K562 (cell line): ENCODE data around the gene TNIK. TPM values are rescaled to one million over a fixed set of nuclear protein-coding genes. Genes with fewer than 3 reads are reported as not detected.

Experiments used
- ATAC-seq: fragments of 200-7000 bp; cut with Tn5 transposase; 3 replicates; pipeline ENCODE4 v1.9.1; 2020; ENCODE audit warnings: moderate library complexity
- BruUV-seq: library from RNA; stranded (reverse); fragments of 400-500 nt; replicated peaks from 2 replicates; lab custom pipeline; 2021; lab: Mats Ljungman, UMichigan
- CTCF ChIA-PET: fragments of 300-600 bp; formaldehyde crosslinking; extraction: SDS; loops from one replicate; lab custom pipeline; 2021; ENCODE audit warnings: low intra/inter-chr PET ratio; lab: Yijun Ruan, JAX
- POLR2A ChIA-PET: fragments of 300-600, 350-650 bp; sonication (Branson Sonifier 250); formaldehyde crosslinking; extraction: SDS; loops from one replicate; lab custom pipeline; 2021; ENCODE audit warnings: antibody characterized with exemption, inconsistent platforms; lab: Yijun Ruan, JAX
- DNase-seq, 4 experiments: peaks; one replicate each; pipeline versions ENCODE4 v3.0.0 to v3.0.0-alpha.2; 2011 to 2018; ENCODE audit warnings: low spot score in 3 of 4, mixed read lengths in 3 of 4; ENCODE audit errors: extremely low read depth in 1 of 4
- FAIRE-seq: peaks from 2 replicates; lab custom pipeline; 2011; peaks lifted over from hg19 to GRCh38; lab: Jason Lieb, UNC
- H2AFZ ChIP-seq: 2 replicates; pipeline ENCODE4 v1.6.0; 2011; ENCODE audit warnings: low read depth, low read length, control low read depth, inconsistent platforms
- H3K27ac ChIP-seq: fragments of 200-600 bp; 3 replicates; pipeline ENCODE4 v1.8.0; 2011; ENCODE audit warnings: low read depth, mild to moderate bottlenecking, control low read depth, inconsistent platforms, low read length, moderate library complexity, mixed read lengths; ENCODE audit errors: extremely low read depth
- H3K27me3 ChIP-seq, 2 experiments: fragments of 300-600 bp in 1 of 2; 2 replicates in 1 of 2; 3 replicates in 1 of 2; pipeline versions ENCODE4 v1.6.0 to v1.8.0; 2011; ENCODE audit warnings: inconsistent platforms in 2 of 2, low read length in 2 of 2, mild to moderate bottlenecking in 1 of 2, mixed read lengths in 1 of 2, moderate library complexity in 1 of 2; ENCODE audit not compliant: control insufficient read depth in 2 of 2, insufficient read depth in 2 of 2
- H3K36me3 ChIP-seq: fragments of 300-600 bp; 3 replicates; pipeline ENCODE4 v1.8.0; 2011; ENCODE audit warnings: mild to moderate bottlenecking, low read length, inconsistent platforms; ENCODE audit not compliant: control insufficient read depth, insufficient read depth
- H3K4me1 ChIP-seq, 2 experiments: fragments of 200-600 bp in 1 of 2; replicated peaks in 1 of 2; 2 replicates in 1 of 2; 3 replicates in 1 of 2; pipeline versions ENCODE4 v1.5.1 to v1.8.0; 2011; ENCODE audit warnings: inconsistent platforms in 2 of 2, low read length in 2 of 2, mild to moderate bottlenecking in 1 of 2, mixed read lengths in 1 of 2, moderate library complexity in 1 of 2; ENCODE audit not compliant: control insufficient read depth in 2 of 2, insufficient read depth in 2 of 2
- H3K4me2 ChIP-seq: 2 replicates; pipeline ENCODE4 v1.6.1; 2011; ENCODE audit warnings: low read length, control low read depth, inconsistent platforms, mixed read lengths; ENCODE audit not compliant: insufficient read depth
- H3K4me3 ChIP-seq: fragments of 200-600 bp; sonication (generic), shearing (Covaris generic); 2 replicates; pipeline ENCODE4 v1.5.1; 2016; ENCODE audit warnings: control low read depth, inconsistent platforms
- H3K79me2 ChIP-seq: fragments of 200-600 bp; 3 replicates; pipeline ENCODE4 v1.8.0; 2011; ENCODE audit warnings: low read length, inconsistent platforms; ENCODE audit not compliant: control insufficient read depth, insufficient read depth
- H3K9ac ChIP-seq, 2 experiments: 2 replicates each; pipeline versions ENCODE4 v1.6.0 to v1.6.1; 2011; ENCODE audit warnings: low read depth in 2 of 2, low read length in 2 of 2, control low read depth in 1 of 2, inconsistent platforms in 1 of 2, mild to moderate bottlenecking in 1 of 2, mixed read lengths in 1 of 2; ENCODE audit not compliant: insufficient read depth in 1 of 2
- H3K9me1 ChIP-seq: one replicate; pipeline ENCODE4 v1.6.0; 2011; ENCODE audit warnings: inconsistent platforms, mild to moderate bottlenecking, low read length, moderate library complexity; ENCODE audit not compliant: control insufficient read depth, insufficient read depth
- H3K9me3 ChIP-seq: replicated peaks from 2 replicates; pipeline ENCODE4 v1.5.1; 2011; ENCODE audit warnings: low read depth, low read length, inconsistent platforms; ENCODE audit not compliant: control insufficient read depth, insufficient read depth
- H4K20me1 ChIP-seq: replicated peaks from 2 replicates; pipeline ENCODE4 v1.6.1; 2011; ENCODE audit warnings: low read length, inconsistent platforms, mixed read lengths; ENCODE audit not compliant: control insufficient read depth, insufficient read depth
- FOXJ2 ChIP-seq: fragments of 200-800 bp; sonication (Bioruptor generic); IDR thresholded peaks from 2 replicates; pipeline ENCODE4 v1.6.1; 2016; ENCODE audit warnings: missing genetic modification characterization, missing compliant biosample characterization
- GABPB1 ChIP-seq: sonication (generic); formaldehyde crosslinking; IDR thresholded peaks from 2 replicates; pipeline ENCODE4 v1.8.0; 2022; ENCODE audit warnings: mild to moderate bottlenecking, missing genetic modification reagents
- HMGN3 ChIP-seq: IDR thresholded peaks from 2 replicates; pipeline ENCODE4 v1.6.1; 2011; ENCODE audit warnings: borderline replicate concordance, low read depth, mild to moderate bottlenecking, mixed read lengths, low read length; ENCODE audit not compliant: insufficient read length; ENCODE audit errors: extremely low read depth
- JUN ChIP-seq, 2 experiments: sonication (generic) in 1 of 2; formaldehyde crosslinking in 1 of 2; IDR thresholded peaks; 2 replicates each; pipeline versions ENCODE4 v1.6.1 to v1.8.0; 2012 to 2022; ENCODE audit warnings: borderline replicate concordance in 2 of 2, mild to moderate bottlenecking in 2 of 2, improper control_type of control experiment in 1 of 2, low read depth in 1 of 2, low read length in 1 of 2, missing genetic modification reagents in 1 of 2
- KDM4B ChIP-seq, 2 experiments: fragments of 450-650 bp in 1 of 2; sonication (generic) in 1 of 2; IDR thresholded peaks; 2 replicates each; pipeline ENCODE4 v1.6.1; 2016 to 2017; ENCODE audit warnings: borderline replicate concordance in 2 of 2, antibody characterized with exemption in 1 of 2, low read depth in 1 of 2, mild to moderate bottlenecking in 1 of 2
- MYBL2 ChIP-seq, 2 experiments: fragments of 450-650 bp in 1 of 2; sonication (generic) in 1 of 2; formaldehyde crosslinking in 1 of 2; IDR thresholded peaks; 2 replicates each; pipeline versions ENCODE4 v1.6.1 to v1.8.1; 2017 to 2022; ENCODE audit warnings: borderline replicate concordance in 1 of 2, inconsistent platforms in 1 of 2, low read depth in 1 of 2, mild to moderate bottlenecking in 1 of 2, missing genetic modification reagents in 1 of 2, moderate library complexity in 1 of 2
- NBN ChIP-seq: fragments of 450-650 bp; IDR thresholded peaks from 2 replicates; pipeline ENCODE4 v1.6.1; 2016; ENCODE audit warnings: low read depth, mild to moderate bottlenecking
- NEUROD1 ChIP-seq: fragments of 150-350 bp; IDR thresholded peaks from 2 replicates; pipeline ENCODE4 v1.6.1; 2014; ENCODE audit warnings: borderline replicate concordance, low read length, low read depth; ENCODE audit not compliant: partially characterized antibody
- RAD21 ChIP-seq, 2 experiments: fragments of 250-450 bp in 1 of 2; fragments of 450-650 bp in 1 of 2; sonication (Bioruptor Pico) in 1 of 2; formaldehyde crosslinking in 1 of 2; IDR thresholded peaks in 1 of 2; conservative IDR thresholded peaks in 1 of 2; 2 replicates each; pipeline versions ENCODE4 v1.4.0 to v1.8.0; 2020 to 2022; ENCODE audit warnings: mild to moderate bottlenecking in 2 of 2, moderate library complexity in 1 of 2
- ZFP30 ChIP-seq: fragments of 250-450 bp; sonication (Bioruptor Pico); IDR thresholded peaks from 2 replicates; pipeline ENCODE4 v1.8.0; 2022; ENCODE audit warnings: moderate library complexity, mild to moderate bottlenecking, inconsistent platforms, borderline replicate concordance
- ZNF143 ChIP-seq: sonication (generic); formaldehyde crosslinking; IDR thresholded peaks from 2 replicates; pipeline ENCODE4 v1.9.0; 2022; ENCODE audit warnings: mild to moderate bottlenecking, missing genetic modification reagents
- WGBS: fragments of 100-300 bp; shearing (Covaris generic); methylation state at CpG from one replicate; pipeline ENCODE4 v1.1.6; 2016; ENCODE audit warnings: low coverage, mixed read lengths; ENCODE audit not compliant: insufficient coverage; ENCODE audit errors: missing lambda C conversion rate; 5-methylcytosine and 5-hydroxymethylcytosine counted together
- in situ Hi-C: fragments of 300-500 bp; cut with MboI; formaldehyde crosslinking; loops from 4 replicates; pipeline ENCODE4 v1.15.0; 2018; ENCODE audit warnings: inconsistent platforms, mixed read lengths
- intact Hi-C: fragments of 100-400 bp; cut with micrococcal nuclease; formaldehyde crosslinking; loops from 2 replicates; pipeline ENCODE4 v1.14.2; 2022
- polyA plus RNA-seq, 8 experiments: library from polyadenylated mRNA; depleted of rRNA in 4 of 8; stranded (reverse) in 5 of 8; unstranded in 3 of 8; fragments of >200 nt; fragmentation: Nextera tagmentation in 2 of 8; fragmentation: Illumina TruSeq in 1 of 8; extraction: Ambion mirVana in 2 of 8; extraction: Trizol in 1 of 8; gene quantifications; 2 replicates each; pipeline versions ENCODE4 v1.2.1 to v1.2.3, GENCODE V29; 2011 to 2014; ENCODE audit warnings: inconsistent platforms in 1 of 8, missing spikeins in 1 of 8
- total RNA-seq, 7 experiments: library from RNA; depleted of rRNA in 6 of 7; stranded (reverse); fragments of >200 nt in 6 of 7; fragmentation: Illumina TruSeq in 2 of 7; extraction: Trizol in 2 of 7; gene quantifications; 2 replicates each; pipeline versions ENCODE4 v1.2.1 to v1.2.3, GENCODE V29; 2011 to 2021; ENCODE audit warnings: low replicate concordance in 1 of 7
- TF ChIP-seq, protein P1 (sequence below): fragments of 450-650 bp; IDR thresholded peaks from 2 replicates; pipeline ENCODE4 v1.6.1; 2017; ENCODE audit warnings: antibody characterized with exemption
- TF ChIP-seq, protein P2 (sequence below): fragments of 250-450 bp; sonication (Bioruptor Pico); IDR thresholded peaks from 2 replicates; pipeline ENCODE4 v1.5.1; 2021; ENCODE audit warnings: mild to moderate bottlenecking
- TF ChIP-seq, protein P3 (sequence below), 3 experiments: IDR thresholded peaks in 2 of 3; conservative IDR thresholded peaks in 1 of 3; 2 replicates each; pipeline ENCODE4 v1.5.1; 2011 to 2012; ENCODE audit warnings: low read length in 3 of 3, mild to moderate bottlenecking in 3 of 3, control low read depth in 2 of 3, improper control_type of control experiment in 1 of 3, inconsistent platforms in 1 of 3, low read depth in 1 of 3, mixed read lengths in 1 of 3, moderate library complexity in 1 of 3; ENCODE audit not compliant: insufficient read depth in 2 of 3

The TNIK gene
- total and polyA plus RNA-seq, 9 of the 15 experiments (the other 6 are each of a cell fraction or from before 2014, with no cell fraction given): 6.6 to 39.0 (median 24.7) TPM

DNA sequence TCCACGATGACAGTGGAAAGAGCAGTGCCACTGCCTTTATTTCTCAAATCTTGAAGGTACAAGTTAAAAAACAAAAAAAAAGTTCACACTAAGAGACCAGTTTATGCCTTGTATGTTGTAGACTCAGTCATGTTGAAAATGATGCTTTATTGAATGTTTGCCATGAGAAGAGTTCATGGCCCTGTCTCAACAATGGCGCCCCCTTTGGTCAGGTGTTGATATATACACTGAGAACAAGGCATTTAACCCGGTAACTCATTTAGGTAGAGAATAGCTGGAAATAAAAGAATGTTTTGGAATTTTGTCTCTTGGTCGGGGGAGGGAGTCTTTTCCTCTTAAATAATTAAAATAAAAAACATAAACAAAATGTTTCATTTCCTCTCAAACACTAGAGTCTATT is 288.1 kb downstream of the TNIK start:
- H3K27me3 ChIP-seq: no peaks in the 10 kb centered on the region
- no peaks in the 10 kb centered on the region; a peak in 2 of 5 replicates for H3K4me1 ChIP-seq
- peak; percentile 69; the same call in 2 of the 3 replicates for ATAC-seq
- H3K79me2 ChIP-seq: no peaks in the 10 kb centered on the region
- H4K20me1 ChIP-seq: no peaks in the 10 kb centered on the region
- H2AFZ ChIP-seq: no peak overlapping the region
- H3K9ac ChIP-seq: no peak overlapping the region
- no peaks in the 10 kb centered on the region for H3K9me3 ChIP-seq
- 44% methylated on average over 4 of the region's 4 CpGs for WGBS
- no peak overlapping the region for H3K4me2 ChIP-seq
- FAIRE-seq: peak; percentile 11
- POLR2A ChIA-PET: interaction anchor here (0.7 kb wide), 1 partner anchor 529 kb away, joined by 3 read pairs; no protein-coding TSS in a partner anchor
- DNase-seq: peak in 3 of 4 experiments; percentile 48 to 54 (median 49)
- peaks cover 22% of the 10 kb centered on the region; the same call in 2 of the 3 replicates for H3K36me3 ChIP-seq
- intact Hi-C loops: loop anchor here (2.0 kb wide), 1 partner anchor 121 kb away; no protein-coding TSS in a partner anchor
- no peak for TF ChIP-seq MYBL2 (IDR thresholded peaks at IDR 0.05; ENCODE audit: low read depth)
- TF ChIP-seq MYBL2 (CRISPR knock-in tag; IDR thresholded peaks at IDR 0.05; ENCODE audit: borderline replicate concordance): no peak
- TF ChIP-seq GABPB1 (CRISPR knock-in tag): no peak
- TF ChIP-seq FOXJ2 (tag): no peak
- TF ChIP-seq JUN (IDR thresholded peaks at IDR 0.05; ENCODE audit: borderline replicate concordance, low read depth, low read length): no peak
- TF ChIP-seq JUN (CRISPR knock-in tag; IDR thresholded peaks at IDR 0.05; ENCODE audit: borderline replicate concordance): no peak
- TF ChIP-seq, protein P1, sequence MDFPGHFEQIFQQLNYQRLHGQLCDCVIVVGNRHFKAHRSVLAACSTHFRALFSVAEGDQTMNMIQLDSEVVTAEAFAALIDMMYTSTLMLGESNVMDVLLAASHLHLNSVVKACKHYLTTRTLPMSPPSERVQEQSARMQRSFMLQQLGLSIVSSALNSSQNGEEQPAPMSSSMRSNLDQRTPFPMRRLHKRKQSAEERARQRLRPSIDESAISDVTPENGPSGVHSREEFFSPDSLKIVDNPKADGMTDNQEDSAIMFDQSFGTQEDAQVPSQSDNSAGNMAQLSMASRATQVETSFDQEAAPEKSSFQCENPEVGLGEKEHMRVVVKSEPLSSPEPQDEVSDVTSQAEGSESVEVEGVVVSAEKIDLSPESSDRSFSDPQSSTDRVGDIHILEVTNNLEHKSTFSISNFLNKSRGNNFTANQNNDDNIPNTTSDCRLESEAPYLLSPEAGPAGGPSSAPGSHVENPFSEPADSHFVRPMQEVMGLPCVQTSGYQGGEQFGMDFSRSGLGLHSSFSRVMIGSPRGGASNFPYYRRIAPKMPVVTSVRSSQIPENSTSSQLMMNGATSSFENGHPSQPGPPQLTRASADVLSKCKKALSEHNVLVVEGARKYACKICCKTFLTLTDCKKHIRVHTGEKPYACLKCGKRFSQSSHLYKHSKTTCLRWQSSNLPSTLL: no peak
- no peak for TF ChIP-seq ZFP30 (CRISPR knock-in tag)
- no peak for TF ChIP-seq HMGN3
- no peak for TF ChIP-seq KDM4B (IDR thresholded peaks at IDR 0.05; ENCODE audit: borderline replicate concordance in 2 of 2, low read depth in 1 of 2)
- TF ChIP-seq NBN: no peak
- TF ChIP-seq NEUROD1: no peak
- TF ChIP-seq, protein P2, sequence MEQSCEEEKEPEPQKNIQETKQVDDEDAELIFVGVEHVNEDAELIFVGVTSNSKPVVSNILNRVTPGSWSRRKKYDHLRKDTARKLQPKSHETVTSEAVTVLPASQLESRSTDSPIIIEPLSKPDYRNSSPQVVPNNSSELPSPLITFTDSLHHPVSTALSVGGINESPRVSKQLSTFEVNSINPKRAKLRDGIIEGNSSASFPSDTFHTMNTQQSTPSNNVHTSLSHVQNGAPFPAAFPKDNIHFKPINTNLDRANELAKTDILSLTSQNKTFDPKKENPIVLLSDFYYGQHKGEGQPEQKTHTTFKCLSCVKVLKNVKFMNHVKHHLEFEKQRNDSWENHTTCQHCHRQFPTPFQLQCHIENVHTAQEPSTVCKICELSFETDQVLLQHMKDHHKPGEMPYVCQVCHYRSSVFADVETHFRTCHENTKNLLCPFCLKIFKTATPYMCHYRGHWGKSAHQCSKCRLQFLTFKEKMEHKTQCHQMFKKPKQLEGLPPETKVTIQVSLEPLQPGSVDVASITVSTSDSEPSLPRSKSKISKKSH (CRISPR knock-in tag): no peak
- TF ChIP-seq, protein P3, sequence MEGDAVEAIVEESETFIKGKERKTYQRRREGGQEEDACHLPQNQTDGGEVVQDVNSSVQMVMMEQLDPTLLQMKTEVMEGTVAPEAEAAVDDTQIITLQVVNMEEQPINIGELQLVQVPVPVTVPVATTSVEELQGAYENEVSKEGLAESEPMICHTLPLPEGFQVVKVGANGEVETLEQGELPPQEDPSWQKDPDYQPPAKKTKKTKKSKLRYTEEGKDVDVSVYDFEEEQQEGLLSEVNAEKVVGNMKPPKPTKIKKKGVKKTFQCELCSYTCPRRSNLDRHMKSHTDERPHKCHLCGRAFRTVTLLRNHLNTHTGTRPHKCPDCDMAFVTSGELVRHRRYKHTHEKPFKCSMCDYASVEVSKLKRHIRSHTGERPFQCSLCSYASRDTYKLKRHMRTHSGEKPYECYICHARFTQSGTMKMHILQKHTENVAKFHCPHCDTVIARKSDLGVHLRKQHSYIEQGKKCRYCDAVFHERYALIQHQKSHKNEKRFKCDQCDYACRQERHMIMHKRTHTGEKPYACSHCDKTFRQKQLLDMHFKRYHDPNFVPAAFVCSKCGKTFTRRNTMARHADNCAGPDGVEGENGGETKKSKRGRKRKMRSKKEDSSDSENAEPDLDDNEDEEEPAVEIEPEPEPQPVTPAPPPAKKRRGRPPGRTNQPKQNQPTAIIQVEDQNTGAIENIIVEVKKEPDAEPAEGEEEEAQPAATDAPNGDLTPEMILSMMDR (IDR thresholded peaks at IDR 0.05 in 2 of 3, conservative IDR thresholded peaks at IDR 0.05 in 1 of 3; ENCODE audit: insufficient read depth in 2 of 3, low read depth in 1 of 3, low read length in 3 of 3): peak; percentile 56 to 61 (median 59)
- peak in 1 of 2 experiments; percentile 19; a peak in 1 of 4 replicates for TF ChIP-seq RAD21 (CRISPR knock-in tag; conservative IDR thresholded peaks at IDR 0.05 in 1 of 2, IDR thresholded peaks at IDR 0.05 in 1 of 2)
- no peak for TF ChIP-seq ZNF143 (CRISPR knock-in tag)
- H3K27ac ChIP-seq: no peak overlapping the region
- H3K4me3 ChIP-seq: no peak overlapping the region
- BruUV-seq: no TSS peak
- H3K9me1 ChIP-seq: no peaks in the 10 kb centered on the region
- in situ Hi-C loops: no loop called here
- CTCF ChIA-PET: interaction anchor here (1.3 kb wide), 1 partner anchor 395 kb away, joined by 5 read pairs; no protein-coding TSS in a partner anchor
